ENCODE results near the gene KBTBD12. TPM values are rescaled to one million over a fixed set of nuclear protein-coding genes. Genes with fewer than 3 reads are reported as not detected.

Gene KBTBD12
- polyA plus RNA-seq, 1 donor from 2014 or later = not detected

- Mint-ChIP-seq H3K27ac (no peak overlapping the region), H3K27me3 (peaks cover 5% of the 10 kb centered on the region), H3K4me3 (no peak overlapping the region), H3K4me1 (peaks cover 0 to 2% (median 0%) of the 10 kb centered on the region in 3 donors), H3K9me3 (peaks cover 0 to 1% (median 0%) of the 10 kb centered on the region in 3 donors), H3K36me3 (no peaks in the 10 kb centered on the region)
Measured at GRCh38 chr3:128014548-128014947, 99.5 kb downstream of the KBTBD12 start.

DNA sequence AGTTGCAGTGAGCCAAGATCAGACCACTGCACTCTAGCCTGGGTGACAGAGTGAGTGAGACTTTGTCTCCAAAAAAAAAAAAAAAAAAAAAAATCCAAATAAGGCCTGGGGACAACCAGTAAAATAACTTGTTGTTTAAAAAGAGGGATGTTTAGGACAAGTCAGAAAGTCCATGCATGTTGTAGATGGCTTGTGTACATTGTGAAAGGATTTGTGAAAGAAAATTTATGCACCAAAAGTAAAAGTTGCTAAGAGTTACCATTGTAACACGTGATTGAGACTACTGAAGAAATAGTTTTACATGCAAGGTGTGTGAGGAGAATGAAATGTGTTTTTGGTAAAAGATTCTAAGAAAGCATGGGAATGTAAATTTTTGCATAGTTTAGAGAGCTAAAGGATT is 101.5 kb downstream of the KBTBD12 start:
- Mint-ChIP-seq H3K4me3 (no peak overlapping the region), H3K4me1 (no peaks in the 10 kb centered on the region), H3K9me3 (peaks cover 0 to 1% (median 0%) of the 10 kb centered on the region in 3 donors), H3K27ac (no peak overlapping the region), H3K27me3 (peaks cover 5% of the 10 kb centered on the region), H3K36me3 (no peaks in the 10 kb centered on the region)

- no peak overlapping the region for H3K4me3 Mint-ChIP-seq
- no peaks in the 10 kb centered on the region for H3K4me1 Mint-ChIP-seq
- H3K27ac Mint-ChIP-seq = no peak overlapping the region
- no peaks in the 10 kb centered on the region for H3K36me3 Mint-ChIP-seq
- peaks cover 17% of the 10 kb centered on the region for H3K27me3 Mint-ChIP-seq
- H3K9me3 Mint-ChIP-seq = no peaks in the 10 kb centered on the region
Measured at GRCh38 chr3:128021768-128022372, 106.8 kb downstream of the KBTBD12 start.

GRCh38 chr3:128033102-128033501 is 118.1 kb downstream of the KBTBD12 start:
- no peaks in the 10 kb centered on the region for H3K9me3 Mint-ChIP-seq
- peaks cover 1% of the 10 kb centered on the region for H3K27me3 Mint-ChIP-seq
- H3K36me3 Mint-ChIP-seq = peaks cover 1% of the 10 kb centered on the region
- H3K4me1 Mint-ChIP-seq = peaks cover 0 to 1% (median 0%) of the 10 kb centered on the region in 3 donors
- H3K27ac Mint-ChIP-seq = no peak overlapping the region
- H3K4me3 Mint-ChIP-seq = no peak overlapping the region

DNA sequence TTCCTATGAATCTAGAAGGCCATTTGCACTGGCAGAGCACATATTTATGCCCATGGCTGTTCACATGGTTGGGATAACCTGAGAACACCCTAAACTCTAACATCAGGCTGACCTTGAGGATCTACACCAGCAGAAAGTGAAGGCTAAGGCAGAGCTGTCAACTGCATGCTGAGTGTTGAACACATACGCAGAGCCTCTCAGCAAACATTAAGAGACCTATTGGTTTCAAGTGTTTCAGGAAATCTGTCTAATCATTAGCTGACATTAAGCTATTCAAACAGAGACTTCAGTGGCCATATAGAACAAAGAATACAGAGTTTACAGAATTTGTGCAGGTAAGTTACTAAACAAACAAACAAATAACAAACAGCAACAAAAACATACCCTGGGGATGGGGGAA is 121.1 kb downstream of the KBTBD12 start:
- H3K36me3 Mint-ChIP-seq = peaks cover 1% of the 10 kb centered on the region
- no peaks in the 10 kb centered on the region for H3K4me1 Mint-ChIP-seq
- H3K9me3 Mint-ChIP-seq = no peaks in the 10 kb centered on the region
- peaks cover 1% of the 10 kb centered on the region for H3K27me3 Mint-ChIP-seq
- no peak overlapping the region for H3K4me3 Mint-ChIP-seq
- H3K27ac Mint-ChIP-seq = no peak overlapping the region

Other genes with a start within 250 kb of the KBTBD12 start
- 76.5 TPM for gene ABTB1, start 242.3 kb upstream of the KBTBD12 start, polyA plus RNA-seq
- gene MGLL, start 92.7 kb upstream of the KBTBD12 start, polyA plus RNA-seq = 8.6 TPM
- gene SEC61A1, start 137.2 kb downstream of the KBTBD12 start, polyA plus RNA-seq = 79.2 TPM
- 57.7 TPM for gene RUVBL1, start 208.6 kb downstream of the KBTBD12 start, polyA plus RNA-seq
- gene EEFSEC, start 238.2 kb downstream of the KBTBD12 start, polyA plus RNA-seq = 23.1 TPM